PC-3 (cell line): ENCODE data around the gene UCKL1.

Experiments
- EZH2 ChIP-seq: fragments of 300-600 bp; sonication (generic); IDR thresholded peaks from one replicate; pipeline ENCODE4 v1.6.1; 2017; ENCODE audit warnings: antibody characterized with exemption, mild to moderate bottlenecking, low read length; ENCODE audit not compliant: unreplicated experiment
- TF ChIP-seq, protein P1 (sequence below): fragments of 300-600 bp; sonication (generic); conservative IDR thresholded peaks from 2 replicates; pipeline ENCODE4 v1.5.1; 2017; ENCODE audit warnings: antibody characterized with exemption, low read depth, mild to moderate bottlenecking, low read length

DNA sequence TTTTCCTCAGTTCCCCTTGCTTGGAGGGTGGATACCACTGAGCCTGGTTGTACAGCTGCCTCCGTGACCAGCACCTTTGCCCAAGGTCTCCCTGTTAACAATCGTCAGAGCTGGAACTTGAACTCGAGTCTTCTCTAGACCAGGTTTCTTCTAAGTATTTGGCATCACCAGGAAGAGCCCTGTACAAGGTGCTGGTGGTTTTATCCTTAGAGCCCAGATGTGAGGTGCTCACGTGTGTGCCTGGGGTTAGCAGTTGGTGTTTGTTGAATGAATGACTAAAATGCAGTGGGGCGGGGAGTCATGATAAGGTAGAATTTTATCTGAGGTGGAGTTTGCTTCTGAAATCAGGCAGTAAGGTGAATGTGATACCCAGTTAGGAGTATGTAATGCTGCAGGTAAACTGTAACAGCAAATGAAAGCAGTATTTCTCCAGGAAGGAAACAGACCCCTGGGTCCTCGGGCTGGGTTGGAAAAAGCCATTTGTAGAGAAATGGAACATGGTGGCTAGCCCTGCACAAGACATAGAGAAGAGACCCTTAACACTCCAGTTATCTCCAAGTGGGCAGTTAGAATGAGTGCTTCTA, 58.1 kb downstream of the UCKL1 start:
- TF ChIP-seq, protein P1, sequence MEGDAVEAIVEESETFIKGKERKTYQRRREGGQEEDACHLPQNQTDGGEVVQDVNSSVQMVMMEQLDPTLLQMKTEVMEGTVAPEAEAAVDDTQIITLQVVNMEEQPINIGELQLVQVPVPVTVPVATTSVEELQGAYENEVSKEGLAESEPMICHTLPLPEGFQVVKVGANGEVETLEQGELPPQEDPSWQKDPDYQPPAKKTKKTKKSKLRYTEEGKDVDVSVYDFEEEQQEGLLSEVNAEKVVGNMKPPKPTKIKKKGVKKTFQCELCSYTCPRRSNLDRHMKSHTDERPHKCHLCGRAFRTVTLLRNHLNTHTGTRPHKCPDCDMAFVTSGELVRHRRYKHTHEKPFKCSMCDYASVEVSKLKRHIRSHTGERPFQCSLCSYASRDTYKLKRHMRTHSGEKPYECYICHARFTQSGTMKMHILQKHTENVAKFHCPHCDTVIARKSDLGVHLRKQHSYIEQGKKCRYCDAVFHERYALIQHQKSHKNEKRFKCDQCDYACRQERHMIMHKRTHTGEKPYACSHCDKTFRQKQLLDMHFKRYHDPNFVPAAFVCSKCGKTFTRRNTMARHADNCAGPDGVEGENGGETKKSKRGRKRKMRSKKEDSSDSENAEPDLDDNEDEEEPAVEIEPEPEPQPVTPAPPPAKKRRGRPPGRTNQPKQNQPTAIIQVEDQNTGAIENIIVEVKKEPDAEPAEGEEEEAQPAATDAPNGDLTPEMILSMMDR = no peak
- no peak for TF ChIP-seq EZH2
